CD8-positive, alpha-beta memory T cell (primary cell): ENCODE measurements around the gene POLR2B. TPM values are rescaled to one million over a fixed set of nuclear protein-coding genes. Genes with fewer than 3 reads are reported as not detected.
"Not testable (repeated sequence)": the region's sequence is repeated elsewhere in the genome, so short reads cannot be mapped to it uniquely, and the experiment has no call there.

Source experiments
- CTCF ChIA-PET: fragments of 350-600 bp; sonication (Branson Sonifier 250); formaldehyde crosslinking; loops from one replicate; lab custom pipeline; 2021; ENCODE audit warnings: antibody characterized with exemption; lab: Charles Lee
- POLR2A ChIA-PET: fragments of 350-600 bp; sonication (Branson Sonifier 250); formaldehyde crosslinking; loops from one replicate; lab custom pipeline; 2021; ENCODE audit warnings: antibody characterized with exemption; lab: Charles Lee
- DNase-seq, 5 donors: peaks; one replicate each; pipeline versions ENCODE4 v3.0.0 to v3.0.0-alpha.2; 2020 to 2022; ENCODE audit warnings: mixed read lengths in 1 of 5
- H3K27ac ChIP-seq: one replicate; pipeline ENCODE4 v1.7.0; 2013; ENCODE audit warnings: low read depth, mild to moderate bottlenecking, low read length, moderate library complexity
- H3K27me3 ChIP-seq: 2 replicates; pipeline ENCODE4 v1.7.0; 2013; ENCODE audit warnings: low read length, mild to moderate bottlenecking; ENCODE audit not compliant: insufficient read depth, poor library complexity, severe bottlenecking
- H3K36me3 ChIP-seq: 2 replicates; pipeline ENCODE4 v1.7.0; 2013; ENCODE audit warnings: mild to moderate bottlenecking, low read length, moderate library complexity; ENCODE audit not compliant: insufficient read depth
- H3K4me1 ChIP-seq: 2 replicates; pipeline ENCODE4 v1.7.0; 2013; ENCODE audit warnings: mild to moderate bottlenecking, low read length, moderate library complexity; ENCODE audit not compliant: insufficient read depth
- H3K4me3 ChIP-seq: 2 replicates; pipeline ENCODE4 v1.7.0; 2013; ENCODE audit warnings: mild to moderate bottlenecking, low read length
- H3K9me3 ChIP-seq: 2 replicates; pipeline ENCODE4 v1.7.0; 2013; ENCODE audit warnings: mild to moderate bottlenecking, low read length
- H3K27ac Mint-ChIP-seq, 8 donors: one replicate each; pipeline ENCODE4 v1.8.0; 2020 to 2021; ENCODE audit warnings: mixed read lengths in 8 of 8, mild to moderate bottlenecking in 6 of 8, inconsistent platforms in 3 of 8, moderate library complexity in 3 of 8
- H3K27me3 Mint-ChIP-seq, 2 donors: one replicate each; pipeline ENCODE4 v1.8.0; 2020 to 2021; ENCODE audit warnings: mixed read lengths in 2 of 2, mild to moderate bottlenecking in 1 of 2, moderate library complexity in 1 of 2
- H3K36me3 Mint-ChIP-seq, 3 donors: one replicate each; pipeline ENCODE4 v1.8.0; 2020 to 2021; ENCODE audit warnings: mixed read lengths in 3 of 3, inconsistent platforms in 1 of 3, mild to moderate bottlenecking in 1 of 3
- H3K4me1 Mint-ChIP-seq, 3 donors: one replicate each; pipeline ENCODE4 v1.8.0; 2020 to 2021; ENCODE audit warnings: mixed read lengths in 3 of 3, inconsistent platforms in 1 of 3, mild to moderate bottlenecking in 1 of 3
- H3K4me3 Mint-ChIP-seq, 7 donors: one replicate each; pipeline ENCODE4 v1.8.0; 2020 to 2021; ENCODE audit warnings: mixed read lengths in 7 of 7, mild to moderate bottlenecking in 6 of 7, moderate library complexity in 4 of 7, inconsistent platforms in 2 of 7
- H3K9me3 Mint-ChIP-seq, 5 donors: one replicate each; pipeline ENCODE4 v1.8.0; 2020 to 2022; ENCODE audit warnings: mixed read lengths in 5 of 5, mild to moderate bottlenecking in 3 of 5, moderate library complexity in 2 of 5, inconsistent platforms in 1 of 5
- polyA plus RNA-seq: library from polyadenylated mRNA; unstranded; fragments of 300-500 nt; fragmentation: Illumina TruSeq; gene quantifications from one replicate; pipeline ENCODE4 v1.2.3, GENCODE V29; 2021
- total RNA-seq, 2 experiments: library from RNA; stranded (reverse); gene quantifications; one replicate each; pipeline ENCODE4 v1.2.3, GENCODE V29; 2021

Gene POLR2B
- total and polyA plus RNA-seq, 3 experiments from 2014 or later = 61.0 to 129 (median 122) TPM

DNA sequence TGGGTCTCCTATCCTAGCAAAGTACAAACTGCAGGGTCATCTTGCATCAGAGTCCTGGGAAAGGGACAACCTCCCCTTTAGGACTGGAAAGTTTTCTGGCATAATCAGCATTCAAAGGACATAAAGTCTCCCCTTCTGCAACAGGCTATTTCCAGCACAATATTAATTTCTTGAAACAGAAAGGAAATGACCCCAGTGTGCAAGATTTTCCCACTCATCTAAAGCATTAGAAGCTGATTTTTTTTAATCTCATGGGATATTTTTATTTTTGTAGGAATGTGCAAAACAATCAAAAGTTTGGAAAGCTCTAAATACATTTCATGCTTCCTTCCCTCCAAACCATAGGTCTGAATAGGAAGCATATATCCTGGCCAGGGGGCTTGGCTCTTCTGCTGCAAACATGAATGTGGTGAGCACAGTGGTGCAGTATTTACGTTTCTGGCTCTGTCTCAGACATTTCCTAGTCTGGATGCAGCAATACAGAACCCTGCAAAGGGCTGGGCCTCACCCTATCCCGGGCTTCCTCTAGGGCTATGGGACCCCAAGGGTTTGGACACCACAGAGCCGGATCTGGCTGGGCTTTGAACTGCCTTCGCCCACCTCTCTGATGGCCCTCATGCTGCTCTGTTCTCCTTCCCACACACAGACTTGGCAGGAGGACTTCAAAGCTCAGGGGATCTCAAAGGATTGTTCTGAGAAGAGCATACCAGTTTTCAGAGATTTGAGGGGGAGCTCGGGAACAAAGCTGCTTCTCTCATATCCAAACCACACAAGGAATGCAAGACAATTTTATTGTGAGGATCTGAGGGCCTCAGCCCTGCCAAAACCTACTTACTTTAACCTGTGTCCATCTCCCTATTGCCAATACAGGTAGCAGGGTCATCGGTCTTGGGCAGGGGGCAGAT is 64.9 kb downstream of the POLR2B start:
- Mint-ChIP-seq H3K27me3 (peaks cover 15 to 46% of the 10 kb centered on the region in 2 donors), H3K9me3 (peaks cover 0 to 2% (median 0%) of the 10 kb centered on the region in 5 donors), H3K27ac (no peak overlapping the region), H3K4me3 (no peak overlapping the region), H3K4me1 (no peaks in the 10 kb centered on the region), H3K36me3 (no peaks in the 10 kb centered on the region)
- Histone ChIP-seq H3K4me1 (no peaks in the 10 kb centered on the region), H3K36me3 (no peaks in the 10 kb centered on the region), H3K27me3 (no peaks in the 10 kb centered on the region), H3K27ac (no peak overlapping the region), H3K4me3 (no peak overlapping the region), H3K9me3 (no peaks in the 10 kb centered on the region)
- ChIA-PET POLR2A (no interaction called here), CTCF (no interaction called here)
- no peak for DNase-seq

DNA sequence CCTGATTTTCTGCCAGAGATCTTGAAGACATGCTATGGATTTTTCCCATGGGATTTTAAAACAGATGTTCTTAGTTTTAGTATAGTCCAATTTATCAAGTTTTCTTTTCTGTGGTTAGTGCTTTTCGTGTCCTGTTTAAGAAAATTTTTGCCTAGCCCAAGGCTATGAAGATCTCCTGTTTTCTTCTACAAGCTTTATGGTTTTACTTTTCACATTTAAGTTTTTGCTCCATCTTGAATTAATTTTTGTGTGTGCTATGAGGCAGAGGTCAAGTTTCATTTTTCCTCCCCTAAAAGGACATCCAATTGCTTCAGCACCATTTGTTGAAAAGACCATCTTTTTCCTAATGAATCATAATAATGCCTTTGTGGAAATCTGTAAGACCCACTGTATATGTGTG is 65.6 kb downstream of the POLR2B start:
- H3K9me3 ChIP-seq = no peaks in the 10 kb centered on the region
- CTCF ChIA-PET = no interaction called here
- no peaks in the 10 kb centered on the region for H3K36me3 Mint-ChIP-seq
- no peak overlapping the region for H3K4me3 ChIP-seq
- H3K36me3 ChIP-seq = no peaks in the 10 kb centered on the region
- H3K27me3 Mint-ChIP-seq = peaks cover 15 to 46% of the 10 kb centered on the region in 2 donors
- H3K4me1 ChIP-seq = no peaks in the 10 kb centered on the region
- H3K27ac ChIP-seq = no peak overlapping the region
- H3K4me3 Mint-ChIP-seq = no peak overlapping the region
- peaks cover 0 to 2% (median 0%) of the 10 kb centered on the region in 5 donors for H3K9me3 Mint-ChIP-seq
- H3K27ac Mint-ChIP-seq = no peak overlapping the region
- H3K27me3 ChIP-seq = no peaks in the 10 kb centered on the region
- H3K4me1 Mint-ChIP-seq = no peaks in the 10 kb centered on the region
- no peak for DNase-seq
- POLR2A ChIA-PET = no interaction called here

DNA sequence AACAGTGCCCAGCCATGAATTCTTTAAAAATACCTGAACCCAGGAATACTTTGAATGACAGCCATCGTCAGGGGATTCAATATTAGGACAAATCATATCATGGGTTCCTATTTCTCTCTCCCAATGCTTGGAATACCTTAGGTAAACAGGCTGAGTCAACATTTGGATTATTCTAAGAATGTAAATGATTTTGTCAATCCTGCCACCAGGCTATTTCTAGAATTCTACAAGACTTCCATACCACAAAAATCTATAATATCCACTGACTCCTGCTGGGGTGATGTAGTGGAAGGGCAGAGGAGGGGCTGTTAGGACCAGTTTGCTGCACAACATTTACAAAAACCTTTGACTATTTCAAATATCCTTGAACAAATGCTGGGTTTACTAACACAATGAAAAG is 66.3 kb downstream of the POLR2B start:
- ChIA-PET CTCF (no interaction called here), POLR2A (no interaction called here)
- Histone ChIP-seq H3K27ac (no peak overlapping the region), H3K27me3 (no peaks in the 10 kb centered on the region), H3K36me3 (no peaks in the 10 kb centered on the region), H3K9me3 (no peaks in the 10 kb centered on the region), H3K4me3 (no peak overlapping the region), H3K4me1 (no peaks in the 10 kb centered on the region)
- H3K27me3 Mint-ChIP-seq = peaks cover 17 to 50% of the 10 kb centered on the region in 2 donors
- peaks cover 0 to 2% (median 0%) of the 10 kb centered on the region in 5 donors for H3K9me3 Mint-ChIP-seq
- DNase-seq = no peak
- H3K4me3 Mint-ChIP-seq = no peak overlapping the region
- H3K4me1 Mint-ChIP-seq = no peaks in the 10 kb centered on the region
- H3K36me3 Mint-ChIP-seq = no peaks in the 10 kb centered on the region
- H3K27ac Mint-ChIP-seq = no peak overlapping the region

DNA sequence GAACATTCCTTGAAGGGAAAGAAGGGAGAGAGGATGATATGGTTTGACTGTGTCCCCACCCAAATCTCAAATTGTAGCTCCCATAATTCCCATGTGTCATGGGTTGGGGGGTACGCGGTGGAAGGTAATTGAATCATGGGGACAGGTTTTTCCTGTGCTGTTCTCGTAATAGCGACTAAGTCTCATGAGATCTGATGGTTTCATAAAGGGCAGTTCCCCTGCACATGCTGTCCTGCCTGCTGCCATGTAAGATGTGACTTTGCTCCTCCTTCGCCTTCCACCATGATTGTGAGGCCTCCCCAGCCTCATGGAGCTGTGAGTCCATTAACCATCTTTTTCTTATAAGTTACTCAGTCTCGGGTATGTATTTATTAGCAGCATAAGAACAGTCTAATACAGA is 68.3 kb downstream of the POLR2B start:
- H3K27me3 ChIP-seq, POLR2A ChIA-PET, H3K9me3 ChIP-seq, H3K9me3 Mint-ChIP-seq, H3K36me3 Mint-ChIP-seq, H3K4me1 ChIP-seq, CTCF ChIA-PET, H3K36me3 ChIP-seq, H3K4me3 Mint-ChIP-seq, H3K4me3 ChIP-seq, H3K4me1 Mint-ChIP-seq, DNase-seq, H3K27ac ChIP-seq: not testable (repeated sequence)
- Mint-ChIP-seq H3K27me3 (peaks cover 14 to 47% of the 10 kb centered on the region in 2 donors), H3K27ac (peak overlapping the region in 1 of 8 donors; percentile 2)

DNA sequence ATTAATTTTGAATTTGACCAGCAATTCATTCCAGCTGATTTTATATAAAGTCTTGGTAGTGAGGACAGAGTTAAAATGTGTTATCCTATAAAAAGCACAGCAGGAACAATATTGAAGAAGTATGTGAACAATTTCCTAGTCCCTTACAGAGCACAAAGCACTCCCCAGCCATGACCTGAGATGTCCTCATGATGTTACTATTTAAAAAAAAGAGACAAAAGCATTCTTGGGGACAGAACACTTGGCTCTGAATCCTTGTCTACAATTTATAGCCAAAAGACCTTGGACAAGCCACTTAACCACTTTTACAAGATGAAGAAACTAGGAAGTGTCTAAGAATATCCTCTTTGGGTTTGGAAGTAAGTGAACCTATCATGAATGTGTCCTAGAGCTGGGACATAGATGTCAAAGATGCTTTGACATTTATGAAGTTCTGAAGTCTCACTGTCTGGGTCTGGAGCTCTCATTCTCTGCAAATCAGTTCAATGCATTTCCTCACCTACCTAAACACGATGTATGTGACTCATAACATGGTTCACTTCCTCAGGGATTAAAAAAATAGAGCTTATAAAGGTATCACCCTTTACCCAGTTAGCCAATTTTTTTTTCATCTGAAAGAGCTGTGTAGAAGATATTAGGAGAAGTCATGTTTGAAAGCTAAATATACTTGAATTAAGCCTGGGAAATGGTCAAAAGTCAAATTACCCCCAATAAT is 70.1 kb downstream of the POLR2B start:
- ChIA-PET CTCF (no interaction called here), POLR2A (no interaction called here)

DNA sequence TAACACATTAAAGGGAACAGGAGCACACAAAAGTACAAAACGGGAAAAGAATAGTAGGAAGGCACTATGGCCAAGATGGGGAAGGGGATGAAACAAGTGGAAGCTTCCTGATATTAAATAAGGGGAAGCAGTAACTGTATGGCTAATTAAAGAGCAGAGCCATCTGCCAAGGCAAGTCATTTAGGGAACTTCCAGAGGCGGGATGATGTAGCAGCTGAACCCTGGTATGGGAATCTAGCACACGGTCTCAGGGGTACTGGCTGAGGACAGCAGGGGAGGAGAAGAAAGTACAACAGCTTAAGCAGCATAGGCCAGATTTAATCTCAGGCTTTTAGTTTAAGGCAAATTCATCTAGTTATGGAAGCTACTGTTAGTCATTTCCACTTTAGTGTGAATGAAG is 72.4 kb downstream of the POLR2B start:
- H3K27ac ChIP-seq = no peak overlapping the region
- H3K36me3 Mint-ChIP-seq = no peaks in the 10 kb centered on the region
- H3K9me3 Mint-ChIP-seq = peaks cover 0 to 2% (median 0%) of the 10 kb centered on the region in 5 donors
- H3K27me3 Mint-ChIP-seq = peaks cover 20 to 47% of the 10 kb centered on the region in 2 donors
- H3K36me3 ChIP-seq = no peaks in the 10 kb centered on the region
- H3K4me1 Mint-ChIP-seq = no peaks in the 10 kb centered on the region
- POLR2A ChIA-PET = no interaction called here
- CTCF ChIA-PET = interaction anchor here (1.1 kb wide), 1 partner anchor 10 kb away, joined by 3 read pairs; no protein-coding TSS in a partner anchor
- no peak overlapping the region for H3K4me3 Mint-ChIP-seq
- H3K27ac Mint-ChIP-seq = no peak overlapping the region
- no peaks in the 10 kb centered on the region for H3K27me3 ChIP-seq
- H3K9me3 ChIP-seq = no peaks in the 10 kb centered on the region
- no peak overlapping the region for H3K4me3 ChIP-seq
- no peak for DNase-seq
- no peaks in the 10 kb centered on the region for H3K4me1 ChIP-seq

More for the DNA sequence above, 70.1 kb downstream of the POLR2B start:
- H3K27ac ChIP-seq = no peak overlapping the region
- Mint-ChIP-seq H3K27me3 (peaks cover 12 to 49% of the 10 kb centered on the region in 2 donors), H3K9me3 (peaks cover 0 to 2% (median 0%) of the 10 kb centered on the region in 5 donors), H3K4me1 (no peaks in the 10 kb centered on the region), H3K27ac (no peak overlapping the region), H3K36me3 (no peaks in the 10 kb centered on the region), H3K4me3 (no peak overlapping the region)
- no peaks in the 10 kb centered on the region for H3K27me3 ChIP-seq
- no peak for DNase-seq
- no peaks in the 10 kb centered on the region for H3K36me3 ChIP-seq
- H3K4me1 ChIP-seq = no peaks in the 10 kb centered on the region
- no peak overlapping the region for H3K4me3 ChIP-seq
- no peaks in the 10 kb centered on the region for H3K9me3 ChIP-seq

DNA sequence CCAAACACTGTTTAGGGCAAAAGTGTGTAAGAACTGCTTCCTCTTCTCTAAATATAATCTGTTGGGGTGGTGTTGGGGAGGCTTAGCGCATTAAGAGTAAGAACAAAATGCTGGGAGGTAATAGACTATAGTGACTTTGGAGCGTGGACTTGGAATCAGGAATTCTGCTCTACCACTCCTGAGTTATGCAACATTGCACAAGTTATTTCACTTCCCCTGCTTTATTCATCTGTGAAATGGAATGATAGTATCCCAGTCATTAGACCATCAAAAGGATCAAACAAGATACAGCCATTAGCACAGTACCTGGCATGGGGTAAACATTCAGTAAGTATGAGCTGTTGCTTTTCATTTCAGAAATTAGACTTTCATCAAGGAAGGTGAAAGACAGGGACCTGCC is 72.8 kb downstream of the POLR2B start:
- H3K9me3 ChIP-seq = no peaks in the 10 kb centered on the region

DNA sequence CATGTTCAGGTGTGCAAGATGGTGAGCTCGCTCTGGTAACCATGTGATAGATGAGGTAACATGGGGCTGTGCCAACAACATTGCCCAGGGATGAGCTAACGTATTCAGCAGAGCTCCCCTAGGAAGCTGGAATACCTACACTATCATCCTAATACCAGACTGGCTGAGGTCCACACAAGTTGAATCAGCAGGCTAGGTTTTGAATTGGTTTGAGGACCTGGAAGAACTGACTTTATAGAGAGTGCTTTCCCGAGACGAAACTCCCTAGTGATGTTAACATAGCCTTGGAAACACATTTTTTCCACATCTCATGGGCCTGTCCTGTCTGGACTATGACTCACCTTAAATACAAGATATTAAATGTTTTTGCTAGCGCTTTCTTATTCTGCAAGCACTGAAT is 74.8 kb downstream of the POLR2B start:
- peaks cover 21 to 53% of the 10 kb centered on the region in 2 donors for H3K27me3 Mint-ChIP-seq
- ChIA-PET CTCF (no interaction called here), POLR2A (no interaction called here)
- H3K9me3 Mint-ChIP-seq = peaks cover 0 to 1% (median 0%) of the 10 kb centered on the region in 5 donors
- Histone ChIP-seq H3K4me1 (no peaks in the 10 kb centered on the region), H3K9me3 (no peaks in the 10 kb centered on the region), H3K4me3 (no peak overlapping the region), H3K27ac (no peak overlapping the region), H3K36me3 (no peaks in the 10 kb centered on the region), H3K27me3 (no peaks in the 10 kb centered on the region)
- no peak overlapping the region for H3K4me3 Mint-ChIP-seq
- H3K36me3 Mint-ChIP-seq = no peaks in the 10 kb centered on the region
- H3K4me1 Mint-ChIP-seq = no peaks in the 10 kb centered on the region
- H3K27ac Mint-ChIP-seq = no peak overlapping the region
- no peak for DNase-seq

More for the DNA sequence above, 72.8 kb downstream of the POLR2B start:
- no peak for DNase-seq
- Mint-ChIP-seq H3K36me3 (no peaks in the 10 kb centered on the region), H3K27me3 (peaks cover 21 to 47% of the 10 kb centered on the region in 2 donors), H3K4me3 (no peak overlapping the region), H3K9me3 (peaks cover 0 to 2% (median 0%) of the 10 kb centered on the region in 5 donors), H3K27ac (no peak overlapping the region), H3K4me1 (no peaks in the 10 kb centered on the region)
- no peak overlapping the region for H3K4me3 ChIP-seq
- CTCF ChIA-PET = interaction anchor here (1.1 kb wide), 1 partner anchor 9 kb away, joined by 3 read pairs; no protein-coding TSS in a partner anchor
- H3K27me3 ChIP-seq = no peaks in the 10 kb centered on the region
- no peaks in the 10 kb centered on the region for H3K4me1 ChIP-seq
- H3K36me3 ChIP-seq = no peaks in the 10 kb centered on the region
- POLR2A ChIA-PET = no interaction called here
- no peak overlapping the region for H3K27ac ChIP-seq
